ENCODE data around the gene APC. TPM values are rescaled to one million over a fixed set of nuclear protein-coding genes. Genes with fewer than 3 reads are reported as not detected.

The APC gene
- total and polyA plus RNA-seq, 2 of the 13 experiments (the other 11 are each of a cell fraction or from before 2014, with no cell fraction given): 6.1 to 19.0 TPM

DNA sequence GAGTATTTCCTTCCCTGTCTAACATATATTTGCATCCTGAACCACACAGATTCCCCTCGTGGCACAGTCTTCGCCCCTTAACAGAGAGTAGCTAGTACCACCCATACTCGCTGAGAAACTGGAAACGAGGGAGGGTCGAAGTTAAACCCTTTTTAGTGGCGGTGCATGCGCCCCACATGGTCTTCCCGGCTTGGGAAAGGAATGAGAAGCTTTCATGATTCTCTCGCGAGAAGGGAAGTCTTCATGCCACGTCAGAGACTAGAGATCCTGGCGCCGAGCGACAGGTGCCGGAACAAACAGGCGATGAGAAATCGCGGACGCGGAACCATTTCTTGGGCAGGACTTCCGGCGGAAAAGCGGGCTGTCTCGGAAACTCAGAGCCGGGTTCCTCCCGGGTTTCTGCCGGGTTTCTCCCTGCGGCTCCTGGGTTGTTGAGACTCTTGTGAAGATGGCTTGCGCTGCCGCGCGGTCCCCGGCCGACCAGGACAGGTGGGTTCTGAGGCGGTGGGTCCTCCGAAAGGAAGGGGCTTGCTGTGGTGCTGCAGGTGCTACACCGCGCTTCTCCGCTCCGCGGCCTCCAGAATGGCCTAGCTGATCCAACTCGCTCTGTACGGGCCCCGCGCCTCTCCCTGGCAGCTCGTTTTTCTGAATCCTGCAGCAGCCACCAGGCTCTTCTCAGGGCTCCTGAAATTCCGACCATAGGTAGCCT lies 123.4 kb downstream of the APC start, which contains the start of gene SRP19 (continued):
- TF ChIP-seq, protein P1, sequence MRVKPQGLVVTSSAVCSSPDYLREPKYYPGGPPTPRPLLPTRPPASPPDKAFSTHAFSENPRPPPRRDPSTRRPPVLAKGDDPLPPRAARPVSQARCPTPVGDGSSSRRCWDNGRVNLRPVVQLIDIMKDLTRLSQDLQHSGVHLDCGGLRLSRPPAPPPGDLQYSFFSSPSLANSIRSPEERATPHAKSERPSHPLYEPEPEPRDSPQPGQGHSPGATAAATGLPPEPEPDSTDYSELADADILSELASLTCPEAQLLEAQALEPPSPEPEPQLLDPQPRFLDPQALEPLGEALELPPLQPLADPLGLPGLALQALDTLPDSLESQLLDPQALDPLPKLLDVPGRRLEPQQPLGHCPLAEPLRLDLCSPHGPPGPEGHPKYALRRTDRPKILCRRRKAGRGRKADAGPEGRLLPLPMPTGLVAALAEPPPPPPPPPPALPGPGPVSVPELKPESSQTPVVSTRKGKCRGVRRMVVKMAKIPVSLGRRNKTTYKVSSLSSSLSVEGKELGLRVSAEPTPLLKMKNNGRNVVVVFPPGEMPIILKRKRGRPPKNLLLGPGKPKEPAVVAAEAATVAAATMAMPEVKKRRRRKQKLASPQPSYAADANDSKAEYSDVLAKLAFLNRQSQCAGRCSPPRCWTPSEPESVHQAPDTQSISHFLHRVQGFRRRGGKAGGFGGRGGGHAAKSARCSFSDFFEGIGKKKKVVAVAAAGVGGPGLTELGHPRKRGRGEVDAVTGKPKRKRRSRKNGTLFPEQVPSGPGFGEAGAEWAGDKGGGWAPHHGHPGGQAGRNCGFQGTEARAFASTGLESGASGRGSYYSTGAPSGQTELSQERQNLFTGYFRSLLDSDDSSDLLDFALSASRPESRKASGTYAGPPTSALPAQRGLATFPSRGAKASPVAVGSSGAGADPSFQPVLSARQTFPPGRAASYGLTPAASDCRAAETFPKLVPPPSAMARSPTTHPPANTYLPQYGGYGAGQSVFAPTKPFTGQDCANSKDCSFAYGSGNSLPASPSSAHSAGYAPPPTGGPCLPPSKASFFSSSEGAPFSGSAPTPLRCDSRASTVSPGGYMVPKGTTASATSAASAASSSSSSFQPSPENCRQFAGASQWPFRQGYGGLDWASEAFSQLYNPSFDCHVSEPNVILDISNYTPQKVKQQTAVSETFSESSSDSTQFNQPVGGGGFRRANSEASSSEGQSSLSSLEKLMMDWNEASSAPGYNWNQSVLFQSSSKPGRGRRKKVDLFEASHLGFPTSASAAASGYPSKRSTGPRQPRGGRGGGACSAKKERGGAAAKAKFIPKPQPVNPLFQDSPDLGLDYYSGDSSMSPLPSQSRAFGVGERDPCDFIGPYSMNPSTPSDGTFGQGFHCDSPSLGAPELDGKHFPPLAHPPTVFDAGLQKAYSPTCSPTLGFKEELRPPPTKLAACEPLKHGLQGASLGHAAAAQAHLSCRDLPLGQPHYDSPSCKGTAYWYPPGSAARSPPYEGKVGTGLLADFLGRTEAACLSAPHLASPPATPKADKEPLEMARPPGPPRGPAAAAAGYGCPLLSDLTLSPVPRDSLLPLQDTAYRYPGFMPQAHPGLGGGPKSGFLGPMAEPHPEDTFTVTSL (CRISPR knock-in tag; IDR thresholded peaks at IDR 0.05; ENCODE audit: borderline replicate concordance): no peak
- TF ChIP-seq RARA (CRISPR knock-in tag; IDR thresholded peaks at IDR 0.05) (peak; percentile 54), ATF7 (IDR thresholded peaks at IDR 0.05) (no peak), ATF7 (CRISPR knock-in tag; IDR thresholded peaks at IDR 0.05) (peak; percentile 39; the same call in 1 of the 2 replicates), ZNF839 (CRISPR knock-in tag; IDR thresholded peaks at IDR 0.05; ENCODE audit: borderline replicate concordance) (no peak), TAF15 (IDR thresholded peaks at IDR 0.05; ENCODE audit: low read depth, low read length, poor library complexity, severe bottlenecking) (no peak), ZNF777 (CRISPR knock-in tag; IDR thresholded peaks at IDR 0.05) (peak; percentile 68), ZC3H13 (CRISPR knock-in tag; IDR thresholded peaks at IDR 0.05) (peak; percentile 62; the same call in 1 of the 2 replicates), JUN (CRISPR knock-in tag; IDR thresholded peaks at IDR 0.05) (peak; percentile 84), ZNF562 (CRISPR knock-in tag; IDR thresholded peaks at IDR 0.05; ENCODE audit: borderline replicate concordance) (peak; percentile 88), MTA1 (CRISPR knock-in tag; IDR thresholded peaks at IDR 0.05; ENCODE audit: borderline replicate concordance) (no peak), RBM39 (IDR thresholded peaks at IDR 0.05; ENCODE audit: low read depth, low read length, poor library complexity, severe bottlenecking) (peak; percentile 19), ZNF552 (CRISPR knock-in tag; IDR thresholded peaks at IDR 0.05; ENCODE audit: borderline replicate concordance) (peak; percentile 62; the same call in 1 of the 2 replicates), FOSL1 (CRISPR knock-in tag; IDR thresholded peaks at IDR 0.05; ENCODE audit: borderline replicate concordance) (peak; percentile 59; the same call in 1 of the 2 replicates), ZNF441 (CRISPR knock-in tag; IDR thresholded peaks at IDR 0.05; ENCODE audit: borderline replicate concordance) (peak; percentile 90)
- TF ChIP-seq, protein P2, sequence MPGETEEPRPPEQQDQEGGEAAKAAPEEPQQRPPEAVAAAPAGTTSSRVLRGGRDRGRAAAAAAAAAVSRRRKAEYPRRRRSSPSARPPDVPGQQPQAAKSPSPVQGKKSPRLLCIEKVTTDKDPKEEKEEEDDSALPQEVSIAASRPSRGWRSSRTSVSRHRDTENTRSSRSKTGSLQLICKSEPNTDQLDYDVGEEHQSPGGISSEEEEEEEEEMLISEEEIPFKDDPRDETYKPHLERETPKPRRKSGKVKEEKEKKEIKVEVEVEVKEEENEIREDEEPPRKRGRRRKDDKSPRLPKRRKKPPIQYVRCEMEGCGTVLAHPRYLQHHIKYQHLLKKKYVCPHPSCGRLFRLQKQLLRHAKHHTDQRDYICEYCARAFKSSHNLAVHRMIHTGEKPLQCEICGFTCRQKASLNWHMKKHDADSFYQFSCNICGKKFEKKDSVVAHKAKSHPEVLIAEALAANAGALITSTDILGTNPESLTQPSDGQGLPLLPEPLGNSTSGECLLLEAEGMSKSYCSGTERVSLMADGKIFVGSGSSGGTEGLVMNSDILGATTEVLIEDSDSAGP (CRISPR knock-in tag; IDR thresholded peaks at IDR 0.05; ENCODE audit: borderline replicate concordance): peak; percentile 43; the same call in 1 of the 2 replicates
- TF ChIP-seq, protein P3, sequence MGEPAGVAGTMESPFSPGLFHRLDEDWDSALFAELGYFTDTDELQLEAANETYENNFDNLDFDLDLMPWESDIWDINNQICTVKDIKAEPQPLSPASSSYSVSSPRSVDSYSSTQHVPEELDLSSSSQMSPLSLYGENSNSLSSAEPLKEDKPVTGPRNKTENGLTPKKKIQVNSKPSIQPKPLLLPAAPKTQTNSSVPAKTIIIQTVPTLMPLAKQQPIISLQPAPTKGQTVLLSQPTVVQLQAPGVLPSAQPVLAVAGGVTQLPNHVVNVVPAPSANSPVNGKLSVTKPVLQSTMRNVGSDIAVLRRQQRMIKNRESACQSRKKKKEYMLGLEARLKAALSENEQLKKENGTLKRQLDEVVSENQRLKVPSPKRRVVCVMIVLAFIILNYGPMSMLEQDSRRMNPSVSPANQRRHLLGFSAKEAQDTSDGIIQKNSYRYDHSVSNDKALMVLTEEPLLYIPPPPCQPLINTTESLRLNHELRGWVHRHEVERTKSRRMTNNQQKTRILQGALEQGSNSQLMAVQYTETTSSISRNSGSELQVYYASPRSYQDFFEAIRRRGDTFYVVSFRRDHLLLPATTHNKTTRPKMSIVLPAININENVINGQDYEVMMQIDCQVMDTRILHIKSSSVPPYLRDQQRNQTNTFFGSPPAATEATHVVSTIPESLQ (CRISPR knock-in tag; conservative IDR thresholded peaks at IDR 0.05): peak; percentile 74; the same call in 1 of the 2 replicates
